Activated naive CD8-positive, alpha-beta T cell treated with anti-CD3 and anti-CD28 coated beads, Interleukin-2, amount 10 ng/mL, durations not matched to agents 7 days and 5 days (primary cell): ENCODE measurements around the gene SAPCD2. TPM values are rescaled to one million over a fixed set of nuclear protein-coding genes. Genes with fewer than 3 reads are reported as not detected.

Experiments used
- ATAC-seq: fragments of 150-1000 bp; cut with Tn5 transposase; one replicate; pipeline ENCODE4 v1.10.0; 2021; ENCODE audit warnings: low read depth, moderate library complexity
- POLR2A ChIA-PET: fragments of 350-600 bp; sonication (Branson Sonifier 250); formaldehyde crosslinking; loops from one replicate; lab custom pipeline; 2021; ENCODE audit warnings: antibody characterized with exemption; lab: Charles Lee
- DNase-seq: peaks from one replicate; pipeline ENCODE4 v3.0.0; 2021
- H3K27ac Mint-ChIP-seq: one replicate; pipeline ENCODE4 v1.8.0; 2022; ENCODE audit warnings: mild to moderate bottlenecking, mixed read lengths
- H3K27me3 Mint-ChIP-seq: one replicate; pipeline ENCODE4 v1.8.0; 2022; ENCODE audit warnings: mild to moderate bottlenecking, moderate library complexity, mixed read lengths
- H3K36me3 Mint-ChIP-seq: one replicate; pipeline ENCODE4 v1.8.0; 2021; ENCODE audit warnings: mild to moderate bottlenecking, mixed read lengths
- H3K4me1 Mint-ChIP-seq: one replicate; pipeline ENCODE4 v1.8.0; 2021; ENCODE audit warnings: mixed read lengths
- H3K4me3 Mint-ChIP-seq: one replicate; pipeline ENCODE4 v1.8.0; 2022; ENCODE audit warnings: mild to moderate bottlenecking, moderate library complexity, mixed read lengths
- H3K9me3 Mint-ChIP-seq: one replicate; pipeline ENCODE4 v1.8.0; 2021; ENCODE audit warnings: mixed read lengths
- total RNA-seq, 2 experiments: library from RNA; stranded (reverse); gene quantifications; one replicate each; pipeline ENCODE4 v1.2.3, GENCODE V29; 2021

Gene SAPCD2
- total RNA-seq, 2 experiments from 2014 or later, result 26.4 to 30.0 TPM

GRCh38 chr9:137083394-137084004 lies 13.1 kb upstream of the SAPCD2 start:
- ATAC-seq (no peak), DNase-seq (no peak)
- Mint-ChIP-seq H3K4me3 (no peak overlapping the region), H3K4me1 (peaks cover 18% of the 10 kb centered on the region), H3K27ac (peak overlapping the region; percentile 28), H3K27me3 (no peaks in the 10 kb centered on the region), H3K36me3 (peaks cover 9% of the 10 kb centered on the region), H3K9me3 (no peaks in the 10 kb centered on the region)
- POLR2A ChIA-PET, result interaction anchor here (5.4 kb wide), 1 partner anchor 14 kb away, joined by 75 read pairs; the partner anchor contains the start of gene SAPCD2

GRCh38 chr9:137082925-137083290 lies 12.6 kb upstream of the SAPCD2 start:
- Mint-ChIP-seq H3K4me3 (no peak overlapping the region), H3K4me1 (peaks cover 16% of the 10 kb centered on the region), H3K36me3 (peaks cover 11% of the 10 kb centered on the region), H3K27ac (no peak overlapping the region), H3K9me3 (no peaks in the 10 kb centered on the region), H3K27me3 (no peaks in the 10 kb centered on the region)
- POLR2A ChIA-PET, result no interaction called here
- ATAC-seq (no peak), DNase-seq (no peak)

GRCh38 chr9:137082222-137082924 lies 12.0 kb upstream of the SAPCD2 start:
- no peak for ATAC-seq
- H3K27me3 Mint-ChIP-seq, result no peaks in the 10 kb centered on the region
- H3K9me3 Mint-ChIP-seq, result no peaks in the 10 kb centered on the region
- no peak overlapping the region for H3K27ac Mint-ChIP-seq
- POLR2A ChIA-PET, result no interaction called here
- no peak for DNase-seq
- peaks cover 11% of the 10 kb centered on the region for H3K4me1 Mint-ChIP-seq
- H3K36me3 Mint-ChIP-seq, result peaks cover 11% of the 10 kb centered on the region
- no peak overlapping the region for H3K4me3 Mint-ChIP-seq

GRCh38 chr9:137080260-137081122 lies 10.1 kb upstream of the SAPCD2 start:
- DNase-seq (no peak), ATAC-seq (no peak)
- no peaks in the 10 kb centered on the region for H3K27me3 Mint-ChIP-seq
- H3K36me3 Mint-ChIP-seq, result peaks cover 11% of the 10 kb centered on the region
- POLR2A ChIA-PET, result interaction anchor here (1.5 to 2.1 kb wide), 2 partner anchors 11 to 161 kb away, joined by 3 to 6 read pairs; partner anchors contain the start of genes SAPCD2 and TUBB4B
- no peak overlapping the region for H3K27ac Mint-ChIP-seq
- H3K4me1 Mint-ChIP-seq, result peaks cover 7% of the 10 kb centered on the region
- no peaks in the 10 kb centered on the region for H3K9me3 Mint-ChIP-seq
- no peak overlapping the region for H3K4me3 Mint-ChIP-seq

- peaks cover 11% of the 10 kb centered on the region for H3K36me3 Mint-ChIP-seq
- POLR2A ChIA-PET, result interaction anchor here (1.2 to 2.1 kb wide), 2 partner anchors 10 to 17 kb away, joined by 3 to 6 read pairs; partner anchors contain the start of gene SAPCD2
- peaks cover 4% of the 10 kb centered on the region for H3K4me1 Mint-ChIP-seq
- H3K9me3 Mint-ChIP-seq, result no peaks in the 10 kb centered on the region
- no peak for DNase-seq
- no peak overlapping the region for H3K27ac Mint-ChIP-seq
- no peaks in the 10 kb centered on the region for H3K27me3 Mint-ChIP-seq
- peak overlapping the region; percentile 54 for H3K4me3 Mint-ChIP-seq
- no peak for ATAC-seq
Observed at GRCh38 chr9:137079401-137079787, 9.0 kb upstream of the SAPCD2 start.

GRCh38 chr9:137078701-137079400 lies 8.5 kb upstream of the SAPCD2 start:
- POLR2A ChIA-PET, result interaction anchor here (1.1 to 2.1 kb wide), 3 partner anchors 9 to 17 kb away, joined by 3 to 6 read pairs (median 5); partner anchors contain the start of gene SAPCD2
- no peak for ATAC-seq
- no peak overlapping the region for H3K27ac Mint-ChIP-seq
- no peak for DNase-seq
- peaks cover 11% of the 10 kb centered on the region for H3K36me3 Mint-ChIP-seq
- no peaks in the 10 kb centered on the region for H3K9me3 Mint-ChIP-seq
- no peaks in the 10 kb centered on the region for H3K27me3 Mint-ChIP-seq
- H3K4me1 Mint-ChIP-seq, result peaks cover 4% of the 10 kb centered on the region
- peak overlapping the region; percentile 79 for H3K4me3 Mint-ChIP-seq

GRCh38 chr9:137077758-137078693 lies 7.7 kb upstream of the SAPCD2 start:
- no peaks in the 10 kb centered on the region for H3K27me3 Mint-ChIP-seq
- POLR2A ChIA-PET, result interaction anchor here (1.0 to 3.5 kb wide), 7 partner anchors 8 to 163 kb away, joined by 3 to 31 read pairs (median 5); partner anchors contain the start of genes MAN1B1, RNF208, SAPCD2 and TUBB4B
- peaks cover 4% of the 10 kb centered on the region for H3K4me1 Mint-ChIP-seq
- peak; percentile 72 for ATAC-seq
- peak; percentile 77 for DNase-seq
- peak overlapping the region; percentile 86 for H3K27ac Mint-ChIP-seq
- H3K4me3 Mint-ChIP-seq, result peak overlapping the region; percentile 79
- H3K36me3 Mint-ChIP-seq, result peaks cover 11% of the 10 kb centered on the region
- no peaks in the 10 kb centered on the region for H3K9me3 Mint-ChIP-seq

GRCh38 chr9:137077010-137077747 lies 6.8 kb upstream of the SAPCD2 start, which contains the start of gene UAP1L1:
TSS of gene UAP1L1 (plus strand) at chr9:137077517. CDS start at chr9:137077533, 16 bp downstream.
- Mint-ChIP-seq H3K36me3 (peaks cover 11% of the 10 kb centered on the region), H3K9me3 (no peaks in the 10 kb centered on the region), H3K27me3 (no peaks in the 10 kb centered on the region), H3K4me3 (peak within 1 kb of the TSS; percentile 79), H3K27ac (peak within 1 kb of the TSS; percentile 86), H3K4me1 (peaks cover 5% of the 10 kb centered on the region)
- POLR2A ChIA-PET, result interaction anchor here (0.6 to 3.5 kb wide), 9 partner anchors 9 to 270 kb away, joined by 3 to 31 read pairs (median 4); partner anchors contain the start of genes MAN1B1, PAXX, RABL6 and RNF208
- DNase-seq, result peak; percentile 81
- ATAC-seq, result peak; percentile 70

GRCh38 chr9:137076636-137077009 lies 6.3 kb upstream of the SAPCD2 start:
- Mint-ChIP-seq H3K36me3 (peaks cover 6% of the 10 kb centered on the region), H3K27me3 (no peaks in the 10 kb centered on the region), H3K27ac (peak overlapping the region; percentile 68), H3K9me3 (no peaks in the 10 kb centered on the region), H3K4me3 (peak overlapping the region; percentile 68), H3K4me1 (peaks cover 5% of the 10 kb centered on the region)
- POLR2A ChIA-PET, result interaction anchor here (0.6 to 3.5 kb wide), 8 partner anchors 10 to 269 kb away, joined by 3 to 31 read pairs (median 4); partner anchors contain the start of genes MAN1B1, RABL6 and TUBB4B
- DNase-seq (no peak), ATAC-seq (no peak)

GRCh38 chr9:137075275-137075775 lies 5.0 kb upstream of the SAPCD2 start:
- Mint-ChIP-seq H3K4me3 (peak overlapping the region; percentile 25), H3K36me3 (peaks cover 6% of the 10 kb centered on the region), H3K27me3 (no peaks in the 10 kb centered on the region), H3K27ac (no peak overlapping the region), H3K4me1 (peaks cover 13% of the 10 kb centered on the region), H3K9me3 (no peaks in the 10 kb centered on the region)
- ATAC-seq, result no peak
- no peak for DNase-seq
- POLR2A ChIA-PET, result interaction anchor here (3.5 kb wide), 1 partner anchor 11 kb away, joined by 31 read pairs; the partner anchor contains the start of gene MAN1B1
